Measurements from ENCODE around the gene SDF2. TPM values are rescaled to one million over a fixed set of nuclear protein-coding genes. Genes with fewer than 3 reads are reported as not detected.

SDF2 gene
- total and polyA plus RNA-seq, 9 of the 15 experiments (the other 6 are each of a cell fraction or from before 2014, with no cell fraction given), result 41.2 to 132 (median 65.6) TPM

GRCh38 chr17:28598799-28599310 lies 62.9 kb downstream of the SDF2 start, which contains the start of gene SPAG5 (continued):
- TF ChIP-seq NONO (IDR thresholded peaks at IDR 0.05; ENCODE audit: low read depth in 2 of 2, low read length in 1 of 2), result no peak
- TF ChIP-seq ZFP1 (CRISPR knock-in tag; IDR thresholded peaks at IDR 0.05), result no peak
- peak; percentile 79; the same call in 1 of the 2 replicates for TF ChIP-seq POLR2AphosphoS2 (IDR thresholded peaks at IDR 0.05; ENCODE audit: low read length)
- no peak for TF ChIP-seq ZFP91 (CRISPR knock-in tag; IDR thresholded peaks at IDR 0.05)
- TF ChIP-seq ZNF830 (CRISPR knock-in tag; IDR thresholded peaks at IDR 0.05), result no peak
- TF ChIP-seq RFX7 (CRISPR knock-in tag; IDR thresholded peaks at IDR 0.05), result no peak
- TF ChIP-seq ETV6 (IDR thresholded peaks at IDR 0.05; ENCODE audit: borderline replicate concordance in 1 of 2, low read depth in 2 of 2, low read length in 1 of 2), result no peak
- TF ChIP-seq ETV6 (CRISPR knock-in tag; IDR thresholded peaks at IDR 0.05; ENCODE audit: borderline replicate concordance), result no peak
- no peak for TF ChIP-seq NR2F6 (CRISPR knock-in tag; IDR thresholded peaks at IDR 0.05)
- no peak for TF ChIP-seq BRF2 (IDR thresholded peaks at IDR 0.05; ENCODE audit: borderline replicate concordance, insufficient read depth, insufficient read length)
- TF ChIP-seq SAFB2 (IDR thresholded peaks at IDR 0.05; ENCODE audit: borderline replicate concordance, low read depth, low read length, severe bottlenecking), result no peak
- no peak for TF ChIP-seq HNRNPL (IDR thresholded peaks at IDR 0.05; ENCODE audit: low read depth, low read length)
- no peak for TF ChIP-seq YBX1 (IDR thresholded peaks at IDR 0.05)
- no peak for TF ChIP-seq RBM39 (optimal IDR thresholded peaks at IDR 0.05; ENCODE audit: low read depth, low read length)
- TF ChIP-seq ILF3 (IDR thresholded peaks at IDR 0.05; ENCODE audit: borderline replicate concordance), result no peak
- no peak for TF ChIP-seq MEF2A (IDR thresholded peaks at IDR 0.05; ENCODE audit: control insufficient read depth, low read depth, low read length)
- no peak for TF ChIP-seq WHSC1 (IDR thresholded peaks at IDR 0.05; ENCODE audit: low read length)
- TF ChIP-seq GTF3C2 (IDR thresholded peaks at IDR 0.05; ENCODE audit: borderline replicate concordance, extremely low read depth, insufficient read length), result no peak
- TF ChIP-seq SAFB (IDR thresholded peaks at IDR 0.05; ENCODE audit: borderline replicate concordance, low read depth, low read length), result no peak
- TF ChIP-seq CXXC5 (CRISPR knock-in tag; IDR thresholded peaks at IDR 0.05), result peak; percentile 97
- TF ChIP-seq KAT8 (IDR thresholded peaks at IDR 0.05; ENCODE audit: low read depth), result no peak
- TF ChIP-seq SUPT5H (IDR thresholded peaks at IDR 0.05), result peak; percentile 97
